BJ (cell line): ENCODE data around the gene CCR5. TPM values are rescaled to one million over a fixed set of nuclear protein-coding genes. Genes with fewer than 3 reads are reported as not detected.

Experiments used
- CTCF ChIA-PET: fragments of 350-600 bp; formaldehyde crosslinking; extraction: SDS; loops from one replicate; lab custom pipeline; 2021; ENCODE audit warnings: antibody characterized with exemption, inconsistent platforms; lab: Yijun Ruan, JAX
- POLR2A ChIA-PET: fragments of 300-600 bp; sonication (Branson Sonifier 250); formaldehyde crosslinking; extraction: SDS; loops from one replicate; lab custom pipeline; 2021; ENCODE audit warnings: antibody characterized with exemption; lab: Charles Lee
- DNase-seq: peaks from one replicate; pipeline ENCODE4 v3.0.0-alpha.2; 2011; ENCODE audit warnings: low read depth
- H3K27me3 ChIP-seq: 2 replicates; pipeline ENCODE4 v1.6.0; 2011; ENCODE audit warnings: low read length; ENCODE audit not compliant: control insufficient read depth, insufficient read depth
- H3K36me3 ChIP-seq: 2 replicates; pipeline ENCODE4 v1.5.1; 2011; ENCODE audit warnings: low read length; ENCODE audit not compliant: control insufficient read depth, insufficient read depth
- H3K4me3 ChIP-seq: 2 replicates; pipeline ENCODE4 v1.5.1; 2011; ENCODE audit warnings: low read depth, mild to moderate bottlenecking, control low read depth, low read length
- polyA plus RNA-seq: library from polyadenylated mRNA; depleted of rRNA; stranded (reverse); fragments of >200 nt; gene quantifications from 2 replicates; pipeline ENCODE4 v1.2.3, GENCODE V29; 2011
- TF ChIP-seq, protein P1 (sequence below): IDR thresholded peaks from 2 replicates; pipeline ENCODE4 v1.5.1; 2011; ENCODE audit warnings: low read depth, mild to moderate bottlenecking, control low read depth, inconsistent platforms, low read length, moderate library complexity; ENCODE audit not compliant: insufficient read depth

The CCR5 gene
- polyA plus RNA-seq, 1 experiment: not detected

GRCh38 chr3:46334741-46335478, 35.8 kb upstream of the CCR5 start:
- ChIA-PET CTCF (no interaction called here), POLR2A (no interaction called here)
- peak; percentile 4 for DNase-seq
- Histone ChIP-seq H3K4me3 (no peak overlapping the region), H3K27me3 (peaks cover 5% of the 10 kb centered on the region), H3K36me3 (no peaks in the 10 kb centered on the region)
- TF ChIP-seq, protein P1, sequence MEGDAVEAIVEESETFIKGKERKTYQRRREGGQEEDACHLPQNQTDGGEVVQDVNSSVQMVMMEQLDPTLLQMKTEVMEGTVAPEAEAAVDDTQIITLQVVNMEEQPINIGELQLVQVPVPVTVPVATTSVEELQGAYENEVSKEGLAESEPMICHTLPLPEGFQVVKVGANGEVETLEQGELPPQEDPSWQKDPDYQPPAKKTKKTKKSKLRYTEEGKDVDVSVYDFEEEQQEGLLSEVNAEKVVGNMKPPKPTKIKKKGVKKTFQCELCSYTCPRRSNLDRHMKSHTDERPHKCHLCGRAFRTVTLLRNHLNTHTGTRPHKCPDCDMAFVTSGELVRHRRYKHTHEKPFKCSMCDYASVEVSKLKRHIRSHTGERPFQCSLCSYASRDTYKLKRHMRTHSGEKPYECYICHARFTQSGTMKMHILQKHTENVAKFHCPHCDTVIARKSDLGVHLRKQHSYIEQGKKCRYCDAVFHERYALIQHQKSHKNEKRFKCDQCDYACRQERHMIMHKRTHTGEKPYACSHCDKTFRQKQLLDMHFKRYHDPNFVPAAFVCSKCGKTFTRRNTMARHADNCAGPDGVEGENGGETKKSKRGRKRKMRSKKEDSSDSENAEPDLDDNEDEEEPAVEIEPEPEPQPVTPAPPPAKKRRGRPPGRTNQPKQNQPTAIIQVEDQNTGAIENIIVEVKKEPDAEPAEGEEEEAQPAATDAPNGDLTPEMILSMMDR: no peak

DNA sequence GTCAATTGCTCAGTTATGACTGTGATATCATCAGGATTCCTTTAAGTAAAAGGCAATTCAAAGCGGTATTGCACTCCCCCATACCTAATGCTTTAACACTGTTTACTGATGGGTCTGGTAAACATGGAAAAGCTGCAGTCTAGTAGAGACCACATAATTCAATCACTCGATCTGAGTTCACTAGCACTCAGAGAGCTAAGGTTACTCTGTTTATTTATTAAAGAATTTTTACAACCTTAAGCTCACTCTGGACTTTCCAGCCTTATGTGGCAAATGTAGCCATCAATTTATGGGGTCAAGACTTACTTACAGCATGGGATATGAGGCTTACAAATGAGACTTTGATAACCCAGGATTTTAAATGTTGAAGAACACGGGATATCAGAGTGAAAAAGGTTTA, 35.2 kb upstream of the CCR5 start:
- Histone ChIP-seq H3K27me3 (peaks cover 5% of the 10 kb centered on the region), H3K4me3 (no peak overlapping the region), H3K36me3 (no peaks in the 10 kb centered on the region)
- no peak for DNase-seq
- ChIA-PET POLR2A (no interaction called here), CTCF (no interaction called here)
- TF ChIP-seq, protein P1: no peak

GRCh38 chr3:46337911-46338310, 32.8 kb upstream of the CCR5 start:
- CTCF ChIA-PET: no interaction called here
- POLR2A ChIA-PET: no interaction called here
- H3K27me3 ChIP-seq: no peaks in the 10 kb centered on the region
- TF ChIP-seq, protein P1: no peak
- H3K4me3 ChIP-seq: no peak overlapping the region
- H3K36me3 ChIP-seq: no peaks in the 10 kb centered on the region
- DNase-seq: no peak

DNA sequence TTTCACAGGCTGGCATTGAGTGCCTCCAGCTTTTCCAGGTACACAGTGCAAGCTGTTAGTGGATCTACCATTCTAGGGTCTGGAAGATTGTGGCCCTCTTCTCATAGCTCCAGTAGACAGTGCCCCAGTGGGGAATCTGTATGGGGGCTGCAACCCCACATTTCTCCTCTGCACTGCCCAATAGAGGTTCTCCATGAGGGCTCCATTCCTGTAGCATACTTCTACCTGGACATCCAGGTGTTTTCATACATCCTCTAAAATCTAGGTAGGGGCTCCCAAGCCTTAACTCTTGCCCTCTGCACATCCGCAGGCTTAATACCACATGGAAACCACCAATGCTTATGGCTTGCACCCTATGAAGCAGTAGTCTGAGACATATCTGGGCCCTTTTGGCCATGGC, 31.9 kb upstream of the CCR5 start:
- no peaks in the 10 kb centered on the region for H3K27me3 ChIP-seq
- DNase-seq: no peak
- CTCF ChIA-PET: no interaction called here
- TF ChIP-seq, protein P1: no peak
- POLR2A ChIA-PET: interaction anchor here (0.6 kb wide), 1 partner anchor 208 kb away, joined by 3 read pairs; no protein-coding TSS in a partner anchor
- H3K36me3 ChIP-seq: no peaks in the 10 kb centered on the region
- H3K4me3 ChIP-seq: no peak overlapping the region

DNA sequence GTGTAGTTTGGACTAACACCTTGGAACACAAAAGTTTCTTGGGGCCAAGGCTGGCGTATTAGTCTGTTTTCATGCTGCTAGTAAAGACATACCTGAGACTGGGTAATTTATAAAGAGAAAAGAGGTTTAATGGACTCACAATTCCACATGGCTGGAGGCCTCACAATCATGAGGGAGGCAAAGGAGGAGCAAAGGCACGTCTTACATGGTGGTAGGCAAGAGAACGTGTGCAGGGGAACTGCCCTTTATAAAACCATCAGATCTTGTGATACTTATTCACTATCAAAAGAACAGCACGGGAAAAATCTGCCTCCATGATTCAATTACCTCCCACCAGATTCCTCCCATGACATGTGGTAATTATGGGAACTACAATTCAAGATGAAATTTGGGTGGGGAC, 26.3 kb upstream of the CCR5 start:
- CTCF ChIA-PET: no interaction called here
- POLR2A ChIA-PET: no interaction called here
- no peak for DNase-seq

More for the DNA sequence above, 26.3 kb upstream of the CCR5 start:
- Histone ChIP-seq H3K4me3 (no peak overlapping the region), H3K27me3 (no peaks in the 10 kb centered on the region), H3K36me3 (no peaks in the 10 kb centered on the region)
- TF ChIP-seq, protein P1: no peak
